Measurements from ENCODE around the gene NRG3.

The NRG3 gene

DNA sequence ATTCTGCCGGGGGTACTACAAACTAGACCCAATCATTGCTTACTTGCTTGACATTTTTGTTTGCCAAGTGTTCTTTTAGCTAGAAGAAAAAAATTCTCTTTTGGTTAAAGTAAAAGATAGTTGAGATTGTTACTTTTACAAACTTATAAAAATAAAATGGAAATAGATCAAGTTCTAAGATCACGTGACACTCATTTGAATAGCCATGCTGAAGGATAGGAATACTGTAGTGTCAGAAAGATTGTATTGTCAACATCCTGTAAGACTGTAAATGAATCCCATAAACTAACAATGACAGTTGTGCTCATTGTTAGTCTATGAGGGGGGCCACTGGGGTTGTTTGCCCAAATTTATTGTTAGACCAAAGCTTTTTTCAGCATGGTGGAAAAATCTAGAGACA is 10.5 kb downstream of the NRG3 start:
- DNase-seq = no peak

DNA sequence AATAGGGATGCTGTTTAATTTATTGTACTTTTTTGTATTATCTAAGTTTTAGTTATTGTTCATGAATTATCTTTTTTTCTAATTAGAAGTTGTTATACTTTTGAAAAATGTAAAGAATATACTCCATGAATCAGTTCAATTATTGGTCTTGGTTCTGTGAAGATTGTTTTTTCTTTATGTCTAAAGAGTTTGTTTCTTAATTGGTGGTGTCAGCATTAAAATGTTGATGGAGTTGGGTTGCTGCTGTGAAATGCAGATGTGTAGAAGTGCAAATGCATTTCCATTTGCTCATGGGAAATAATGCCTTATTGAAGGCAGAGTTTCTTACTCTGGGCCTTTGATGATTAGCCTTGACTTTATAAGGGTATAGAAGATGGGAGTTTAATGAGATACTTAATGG is 11.9 kb downstream of the NRG3 start:
- no peak for DNase-seq

DNA sequence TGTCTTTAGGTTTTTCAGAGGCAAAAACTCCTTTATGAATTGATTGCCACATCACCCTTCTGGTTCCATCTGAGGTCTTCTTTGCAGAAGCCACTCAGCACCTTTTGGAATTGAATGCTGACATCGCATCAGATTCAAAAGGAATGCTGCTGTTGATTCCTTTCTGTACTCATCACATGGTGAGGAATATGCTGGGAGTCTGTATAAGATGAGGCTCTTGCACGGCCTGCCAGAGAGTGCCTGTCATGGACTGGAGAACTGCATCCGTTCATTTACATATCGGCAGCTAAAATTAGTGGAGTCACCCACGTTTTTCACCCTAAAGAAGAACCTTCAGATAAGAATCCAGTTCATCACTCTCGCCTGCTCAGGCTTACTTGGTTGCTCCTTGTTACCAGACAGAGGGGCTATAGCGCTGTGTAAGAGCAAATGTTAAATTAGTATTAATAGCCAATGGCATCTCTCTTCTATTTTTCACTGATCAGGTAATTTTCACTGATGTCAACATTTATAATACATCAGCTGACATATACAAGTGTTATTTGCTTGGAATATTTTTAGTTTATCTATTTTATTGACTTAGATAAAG is 14.3 kb downstream of the NRG3 start:
- no peak for DNase-seq

DNA sequence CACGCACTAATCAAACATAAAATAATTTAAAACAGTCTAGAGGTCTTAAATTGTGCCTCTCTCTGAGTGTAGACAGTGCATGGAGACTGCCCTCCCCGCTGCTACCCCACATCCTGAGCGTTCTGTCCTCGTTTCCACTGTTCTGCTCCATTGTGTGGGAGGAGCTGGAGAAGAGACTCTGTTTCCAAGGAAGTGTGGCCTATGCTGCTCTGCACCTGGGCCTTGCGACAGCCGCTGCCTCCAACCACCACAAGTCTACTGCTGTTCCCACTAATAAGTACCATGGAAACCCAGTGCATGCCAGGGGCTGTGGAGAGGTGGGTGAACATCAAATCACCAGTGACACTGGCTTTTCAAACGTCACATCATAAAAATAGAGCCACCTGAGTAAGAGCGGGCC is 19.6 kb downstream of the NRG3 start:
- no peak for DNase-seq

DNA sequence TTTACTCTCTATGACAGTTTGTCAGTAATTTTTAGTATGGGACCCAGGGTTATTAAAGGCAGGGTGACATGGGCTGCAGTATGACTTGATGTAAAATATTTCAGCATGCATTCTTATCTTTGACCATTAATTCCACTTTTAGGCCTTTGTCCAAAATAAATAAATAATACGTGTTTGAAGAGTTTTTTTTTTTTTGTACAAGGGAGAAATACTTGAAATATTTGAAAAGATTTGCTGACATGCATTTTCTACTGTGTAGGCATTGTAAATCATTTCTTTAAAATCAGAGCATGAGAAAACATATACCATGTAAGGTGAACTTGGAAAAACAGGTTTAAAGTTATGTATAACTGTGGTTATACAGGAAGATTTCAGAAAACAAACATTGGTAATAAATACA is 23.5 kb downstream of the NRG3 start:
- no peak for DNase-seq

DNA sequence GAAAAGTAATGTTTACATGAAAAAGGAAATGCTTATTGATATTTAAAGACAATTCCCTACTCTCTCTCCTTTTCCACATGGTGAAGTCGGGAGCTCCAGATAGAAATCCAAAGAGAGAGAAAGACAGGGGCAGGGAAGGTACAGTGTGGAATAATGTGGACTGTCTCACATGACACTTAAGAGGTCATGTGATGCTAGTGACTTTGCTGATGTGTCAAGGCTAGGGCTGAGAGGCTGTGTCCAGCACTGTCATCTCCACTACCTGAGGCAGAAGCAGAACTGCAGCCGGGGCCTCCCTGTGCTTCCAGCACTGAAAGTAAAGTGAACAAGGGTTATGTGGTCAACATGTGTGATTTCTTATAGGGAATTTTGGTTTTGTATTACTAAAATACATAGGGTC is 26.0 kb downstream of the NRG3 start:
- DNase-seq = no peak

DNA sequence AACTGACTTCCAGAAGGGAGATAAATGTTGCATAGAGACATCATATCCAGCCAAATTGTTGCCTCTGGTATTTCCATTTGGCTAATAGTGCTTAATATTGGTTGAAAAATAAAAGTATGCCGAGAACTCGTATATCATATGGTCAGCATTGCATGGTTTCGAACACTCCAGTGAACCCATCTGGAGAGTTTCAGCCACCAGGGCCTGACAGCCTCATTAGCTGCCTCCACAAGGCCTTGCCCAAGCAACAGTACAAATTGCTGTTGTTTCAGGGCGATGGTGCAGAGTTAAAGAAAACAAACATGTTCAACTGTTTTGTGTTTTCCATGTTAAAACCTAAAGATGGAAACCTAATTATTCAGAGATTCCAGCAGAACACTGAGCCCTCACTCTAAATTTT is 28.5 kb downstream of the NRG3 start:
- DNase-seq = no peak

DNA sequence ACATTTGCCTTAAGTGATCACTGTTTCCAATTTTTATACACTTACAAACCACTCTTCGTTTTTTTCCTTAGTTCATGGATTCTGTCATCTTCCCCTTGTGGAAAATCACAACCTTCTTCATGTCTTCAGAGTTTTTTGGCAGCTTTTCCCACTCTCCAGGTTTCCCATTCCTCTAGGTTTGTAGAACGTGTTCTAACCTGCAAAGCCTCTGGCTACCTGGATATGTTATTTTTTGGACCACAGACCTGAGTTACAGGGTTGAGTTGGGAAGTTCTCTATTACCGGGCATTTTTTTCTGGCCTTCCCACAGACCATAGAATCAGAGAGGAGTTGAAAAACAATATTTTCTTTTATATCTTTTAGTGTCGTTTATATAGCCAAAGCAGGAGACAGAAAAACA is 30.2 kb downstream of the NRG3 start:
- DNase-seq = no peak

DNA sequence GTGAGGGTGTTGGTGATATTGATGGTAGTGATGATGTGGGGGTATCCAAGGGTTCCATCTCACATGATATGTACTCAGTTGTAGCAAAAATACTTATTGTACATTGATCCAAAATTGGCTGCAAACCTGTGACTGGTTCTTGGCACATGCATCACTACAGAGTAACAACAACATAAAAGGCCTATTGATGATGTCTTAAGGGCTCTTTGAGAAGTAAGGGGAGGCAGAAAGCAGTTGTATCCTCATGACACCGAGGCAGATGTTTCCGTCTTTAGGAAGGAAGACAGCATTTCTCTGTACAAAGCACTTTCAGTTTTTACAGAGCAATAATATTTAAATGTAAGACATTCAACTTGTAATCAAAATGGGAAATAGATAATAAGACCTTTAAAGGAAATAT is 34.5 kb downstream of the NRG3 start:
- DNase-seq = no peak

DNA sequence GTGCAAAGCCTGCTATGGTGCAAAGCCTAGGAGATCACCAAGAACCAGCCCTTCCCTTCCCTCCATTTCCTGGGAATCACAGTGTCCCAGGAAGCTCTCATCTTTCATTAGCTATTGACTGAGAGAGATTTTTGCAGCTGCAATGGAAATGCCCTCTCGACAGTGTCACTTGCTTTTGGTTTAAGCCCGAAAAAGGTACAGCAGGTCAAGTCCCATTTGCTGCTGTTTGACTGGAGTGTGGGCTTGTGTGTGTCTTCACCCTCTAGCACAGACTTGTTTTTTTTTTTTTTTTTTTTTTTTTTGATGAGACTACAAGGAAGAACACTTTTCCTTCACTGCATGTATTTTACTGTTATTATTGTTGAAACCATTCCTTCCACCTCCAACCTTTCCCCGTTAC is 36.3 kb downstream of the NRG3 start:
- no peak for DNase-seq

DNA sequence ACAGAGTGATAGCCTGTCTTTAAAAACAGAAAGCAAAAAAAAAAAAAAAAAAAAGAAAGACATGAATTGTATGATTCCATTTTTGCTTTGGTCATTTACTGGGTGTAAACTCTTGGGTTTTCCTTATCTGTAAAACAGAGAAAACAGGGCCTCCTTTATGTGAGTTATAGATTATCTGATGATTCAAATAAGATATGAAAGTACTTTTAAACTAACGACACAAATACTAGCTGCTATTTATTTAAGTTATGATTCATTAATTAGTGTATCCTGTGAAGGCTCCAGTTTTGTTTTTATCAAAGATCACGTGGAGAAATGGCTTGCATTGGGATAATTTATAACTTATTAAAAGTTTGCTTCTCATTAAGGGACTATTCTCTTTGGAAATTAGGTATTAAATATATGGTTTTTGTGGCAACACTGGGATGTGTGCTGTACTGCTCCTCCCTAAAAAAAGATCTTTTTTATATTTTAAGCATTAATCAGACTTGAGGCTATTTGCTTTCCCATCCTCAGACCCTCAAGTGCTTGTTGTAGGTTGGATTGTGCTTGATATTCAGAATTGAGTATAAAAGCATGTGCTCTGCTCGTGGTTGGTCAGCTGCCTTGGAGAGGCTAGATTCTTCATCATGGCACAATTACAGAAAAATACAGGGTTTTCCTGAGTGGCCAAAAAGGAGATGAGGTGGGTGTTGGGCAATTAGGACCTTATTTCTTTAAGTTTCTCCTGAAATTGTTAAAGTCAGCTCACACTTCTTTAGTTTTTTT is 39.9 kb downstream of the NRG3 start:
- no peak for DNase-seq

DNA sequence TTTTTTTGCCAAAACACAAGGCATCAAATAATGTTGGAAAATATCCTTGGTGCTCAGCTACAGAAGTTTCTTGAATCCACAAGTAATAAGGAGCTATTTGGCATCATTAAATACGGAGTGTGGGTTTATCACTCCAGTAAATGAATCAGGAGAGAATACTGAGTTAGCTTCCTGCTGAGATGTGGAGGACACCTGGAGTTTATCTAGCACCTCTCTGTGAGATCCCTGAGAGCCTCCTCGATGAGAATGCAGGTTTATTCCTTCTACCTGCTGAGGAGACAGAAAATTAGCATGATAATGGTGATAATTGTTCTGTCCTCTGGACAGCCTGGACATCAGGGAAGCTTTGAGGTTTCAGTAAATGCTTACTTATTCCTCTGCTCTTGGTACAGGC is 40.5 kb downstream of the NRG3 start:
- no peak for DNase-seq

DNA sequence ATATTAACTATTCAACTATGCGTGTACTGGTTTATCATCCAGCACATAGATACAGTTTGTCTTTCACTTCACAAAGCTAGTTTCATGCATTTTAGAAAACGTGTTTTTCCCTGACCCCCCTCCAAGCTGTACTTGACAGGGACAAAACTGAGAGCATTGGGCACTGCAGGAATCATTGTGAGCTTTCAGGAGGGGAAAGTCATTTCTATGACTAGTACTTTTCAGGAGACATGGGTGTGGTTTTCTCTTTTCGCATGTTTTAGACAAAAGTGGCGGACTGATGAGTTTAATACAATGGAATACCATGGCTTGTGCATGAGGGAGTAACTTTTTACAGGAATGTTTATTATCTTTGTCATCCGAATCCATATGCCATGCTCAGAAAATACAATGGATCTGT is 42.7 kb downstream of the NRG3 start:
- DNase-seq = no peak

DNA sequence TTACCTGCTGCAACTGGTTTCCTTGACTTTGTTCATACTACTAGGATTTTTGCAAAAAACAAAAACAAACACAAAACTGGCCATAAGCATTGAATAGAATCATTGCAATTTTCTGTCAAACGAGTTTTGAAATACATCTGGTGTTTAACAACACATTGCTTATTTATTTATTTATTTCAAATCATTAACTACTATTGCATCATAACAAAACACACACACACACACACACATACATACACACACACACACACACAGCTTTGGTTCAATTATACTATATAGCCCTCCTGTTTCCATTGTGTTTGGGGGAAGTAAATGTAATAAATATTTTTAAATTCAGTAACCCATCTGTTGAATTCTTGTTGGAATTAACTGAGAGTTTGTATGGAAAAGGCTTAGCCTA is 43.8 kb downstream of the NRG3 start:
- DNase-seq = no peak

DNA sequence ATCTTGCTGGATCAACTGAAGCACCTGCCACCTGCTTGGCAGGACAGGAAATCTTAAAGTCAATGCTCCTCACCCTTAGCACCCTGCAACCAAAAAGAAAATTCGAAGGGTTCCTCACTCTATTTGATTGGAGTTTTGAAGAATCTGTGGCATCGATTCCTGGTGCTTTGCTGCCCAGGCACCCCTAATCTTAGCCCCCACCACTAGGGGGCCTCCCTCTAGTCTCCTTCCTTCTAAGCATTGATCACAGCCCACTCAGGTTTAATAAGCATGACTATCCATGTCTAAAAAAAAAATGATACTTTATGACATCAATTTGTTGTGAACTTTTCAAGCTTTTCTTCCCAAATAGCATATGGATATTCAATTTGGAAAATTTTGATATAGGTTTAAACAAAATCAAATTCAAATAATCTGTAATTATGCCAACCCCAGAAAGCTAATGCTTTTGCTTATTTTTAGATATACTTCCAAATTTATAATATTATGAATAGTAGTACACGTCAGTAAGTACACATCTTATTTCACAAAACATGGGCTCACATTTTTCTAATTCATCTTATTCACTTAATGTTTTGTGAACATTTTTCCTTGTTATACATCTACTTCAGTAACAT is 45.3 kb downstream of the NRG3 start:
- DNase-seq = no peak

DNA sequence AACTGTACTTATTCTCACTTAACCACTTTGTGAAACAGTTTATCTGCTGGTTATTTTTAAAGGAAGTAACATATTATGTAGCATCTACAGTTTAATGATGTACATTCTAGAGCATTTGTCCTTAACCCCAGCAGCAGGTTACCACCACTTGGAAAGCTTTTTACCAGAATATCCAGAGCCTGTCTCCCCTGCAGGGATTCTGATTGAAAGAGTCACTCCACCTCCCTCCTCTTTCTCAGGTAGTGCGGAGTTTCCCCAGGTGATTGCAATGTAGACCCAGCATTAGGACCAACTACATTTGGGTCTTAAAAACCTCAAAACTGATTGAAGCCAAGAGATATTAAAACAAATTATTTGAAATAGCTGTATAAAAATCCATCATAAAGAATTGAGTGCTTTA is 53.1 kb downstream of the NRG3 start:
- DNase-seq = no peak

DNA sequence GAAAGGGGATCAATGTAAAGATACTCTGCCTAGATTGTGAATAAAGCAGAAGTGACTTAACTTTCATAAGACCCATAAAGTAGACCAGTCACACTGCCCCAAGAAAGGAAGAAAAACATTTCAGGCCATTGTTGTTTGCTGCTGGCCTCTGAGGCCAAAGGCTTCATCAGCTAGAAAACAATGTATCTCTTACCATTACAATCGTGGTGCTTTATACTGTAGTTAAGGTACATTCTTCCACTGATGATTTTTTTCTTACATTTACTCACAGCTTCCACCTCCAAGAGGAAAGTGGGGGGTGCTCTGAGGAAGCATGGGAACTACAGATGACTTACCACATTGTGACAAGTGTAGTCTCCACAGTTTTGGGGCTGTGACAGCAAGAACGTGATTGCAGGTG is 68.6 kb downstream of the NRG3 start:
- no peak for DNase-seq

DNA sequence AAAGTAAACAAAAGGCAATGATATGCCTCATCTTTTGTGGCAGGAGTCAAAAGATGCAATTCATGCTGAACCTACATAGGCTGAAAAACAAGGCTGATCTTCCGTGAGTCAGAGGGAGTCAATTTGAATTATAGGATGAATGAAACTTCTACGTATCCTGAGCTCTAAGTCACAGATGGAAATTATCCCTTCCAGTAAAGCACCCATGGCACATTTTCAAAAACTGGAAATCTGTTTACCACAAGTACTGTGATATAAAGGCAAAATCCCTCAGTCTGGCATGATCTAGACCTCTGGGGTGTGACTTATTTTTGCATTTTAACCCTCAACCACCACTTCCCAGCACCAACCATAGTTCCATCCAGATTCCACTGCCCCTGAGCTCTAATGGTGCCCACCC is 69.6 kb downstream of the NRG3 start:
- no peak for DNase-seq

DNA sequence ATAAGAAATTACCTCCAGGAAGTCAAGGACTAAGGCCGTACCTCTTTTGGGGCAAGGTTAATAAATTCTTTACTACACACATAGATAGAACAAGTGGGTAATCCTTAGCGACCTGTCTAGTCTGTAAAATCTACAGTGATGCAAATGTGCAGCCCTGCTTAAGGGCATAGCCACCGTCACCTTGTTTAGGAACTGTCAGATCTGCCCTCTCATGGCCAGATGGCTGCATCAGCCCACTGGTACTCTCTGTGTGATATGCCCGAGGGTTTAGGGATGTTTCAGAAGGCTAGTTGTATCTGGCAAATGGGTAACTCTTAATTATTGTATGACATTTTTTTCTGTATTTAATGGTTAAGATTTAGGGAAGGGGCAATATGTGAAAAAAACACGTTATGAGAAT is 74.3 kb downstream of the NRG3 start:
- no peak for DNase-seq

DNA sequence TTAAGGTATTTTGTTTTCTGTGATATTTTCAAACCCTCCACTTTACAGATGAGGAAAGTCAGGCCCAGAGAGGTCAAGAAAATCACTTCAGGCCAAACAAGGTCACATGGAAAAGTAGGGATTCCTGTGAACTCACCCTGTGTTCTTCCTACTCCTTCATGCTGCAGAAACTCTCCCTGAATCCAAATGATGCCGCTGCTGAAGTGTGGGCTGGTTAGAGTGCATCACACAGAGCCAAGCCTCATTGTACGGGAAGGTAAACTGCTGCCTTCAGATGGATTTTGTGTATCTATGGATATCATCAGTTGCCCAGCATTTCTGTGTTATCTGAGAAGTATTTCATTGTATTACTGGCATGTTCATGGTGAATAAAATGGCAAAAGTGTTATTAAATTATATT is 75.4 kb downstream of the NRG3 start:
- no peak for DNase-seq

DNA sequence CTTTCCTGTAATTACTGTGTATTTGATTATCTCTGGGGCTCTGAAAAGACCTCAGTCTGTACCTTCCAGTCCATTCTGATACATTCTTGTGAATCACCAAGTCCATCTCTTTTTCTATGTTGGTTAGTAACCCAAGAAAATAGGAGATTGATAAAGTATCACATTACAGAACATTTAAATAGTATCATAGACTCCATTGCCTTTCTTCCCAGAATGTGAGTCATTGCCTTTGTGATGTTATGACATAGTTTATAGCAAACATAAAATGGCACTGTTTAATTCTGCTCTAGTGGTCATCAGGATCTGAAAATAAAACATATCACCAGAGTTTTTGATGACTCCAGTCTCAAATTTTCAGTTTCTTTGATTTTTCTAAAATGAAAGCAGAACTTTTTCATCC is 78.4 kb downstream of the NRG3 start:
- no peak for DNase-seq

DNA sequence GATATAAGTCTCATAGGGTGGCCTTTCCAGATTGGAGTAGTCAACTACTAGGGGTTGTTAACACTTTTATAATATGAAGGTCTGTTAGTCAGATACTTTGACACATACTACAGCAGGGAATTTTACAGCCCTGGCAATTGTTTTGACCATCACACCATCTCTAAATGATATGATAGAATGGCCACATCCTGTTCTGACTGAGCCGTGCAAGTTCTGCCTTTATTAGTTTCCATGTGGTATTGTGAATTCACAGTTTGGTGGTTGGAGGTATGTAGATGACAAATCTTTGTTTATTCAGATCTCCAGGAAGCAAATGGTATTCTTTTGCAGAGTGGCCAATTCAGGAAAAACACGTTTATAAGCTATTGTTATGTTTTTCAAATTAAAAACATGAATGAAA is 83.0 kb downstream of the NRG3 start:
- no peak for DNase-seq

DNA sequence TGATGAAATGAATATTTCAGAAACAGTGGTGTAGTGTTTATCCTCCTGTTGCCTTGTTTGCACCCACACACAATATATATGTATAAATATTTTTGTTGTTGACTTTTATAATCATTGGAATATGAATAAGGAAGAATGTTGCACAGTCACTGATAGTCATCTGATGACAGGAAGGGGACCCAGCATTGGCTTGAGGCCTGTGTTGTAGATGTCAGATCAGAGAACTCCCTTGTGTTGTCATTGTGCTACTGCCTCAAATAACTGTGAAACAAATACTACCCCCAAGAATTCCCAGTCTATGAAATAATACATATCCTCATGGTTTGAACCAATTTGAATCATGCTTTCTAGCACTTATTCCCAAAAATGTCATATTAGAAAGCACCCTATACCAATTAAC is 84.0 kb downstream of the NRG3 start:
- DNase-seq = no peak

DNA sequence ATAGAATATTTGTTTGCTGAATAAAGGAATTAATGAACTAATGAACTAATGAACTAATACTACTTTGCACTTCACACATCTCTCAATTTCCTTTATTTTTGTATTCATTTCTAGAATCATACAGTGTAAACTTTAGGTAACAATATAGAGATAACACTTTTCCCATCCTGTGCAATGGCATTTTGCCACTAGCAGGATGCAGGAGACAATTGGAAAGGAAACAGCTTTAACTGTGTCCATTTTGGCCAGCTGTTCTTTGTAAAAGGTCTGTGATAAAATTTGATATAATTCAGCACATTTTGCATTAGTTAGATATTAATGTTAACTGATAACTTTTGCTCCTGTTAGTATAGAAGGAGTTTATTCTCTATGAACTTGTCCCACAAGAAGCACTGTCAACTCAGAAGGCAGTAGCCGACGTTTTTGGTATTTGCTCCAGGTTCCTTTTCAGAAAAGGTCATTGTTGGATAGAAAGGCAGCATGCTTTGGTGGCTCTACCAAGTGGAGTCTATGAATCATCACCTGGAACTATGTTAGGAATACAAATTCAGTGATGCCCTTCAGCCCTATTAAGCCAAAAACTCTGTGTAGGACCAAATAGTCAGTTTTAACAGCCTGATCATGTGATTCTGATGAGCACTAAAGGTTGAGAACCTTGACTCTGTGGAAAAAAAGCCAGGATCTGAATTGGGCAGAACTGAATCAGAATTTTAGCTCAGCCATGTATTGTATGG is 86.6 kb downstream of the NRG3 start:
- DNase-seq = no peak
